Fibroblast of skin of scalp (primary cell): ENCODE measurements around the gene AGBL4.
A peak's percentile ranks its signal among the peaks of the same experiment; 100 is the strongest.

Experiments used
- DNase-seq: peaks from one replicate; pipeline ENCODE4 v3.0.0-alpha.2; 2013

Gene AGBL4

GRCh38 chr1:48939828-48940227 lies 1083.9 kb downstream of the AGBL4 start:
- no peak for DNase-seq

DNA sequence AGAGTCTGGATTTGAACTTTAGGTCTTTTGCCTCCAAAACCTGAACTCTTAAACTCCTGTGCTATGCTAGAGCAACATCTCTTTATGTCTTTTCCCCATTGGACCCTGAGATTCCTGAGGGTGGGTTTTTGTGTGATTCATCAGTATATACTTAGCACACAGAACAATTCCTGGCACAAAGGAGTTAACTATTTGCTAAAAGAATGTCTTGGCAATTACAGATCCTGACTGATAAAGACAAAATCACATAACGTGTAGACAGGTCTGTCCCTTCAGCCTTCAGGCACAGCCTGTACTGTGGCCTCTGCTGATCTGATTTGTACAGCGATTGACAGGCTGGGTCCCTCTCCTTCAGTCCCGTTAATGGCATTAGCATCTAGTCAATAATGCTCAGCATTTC lies 1084.7 kb downstream of the AGBL4 start:
- peak; percentile 55 for DNase-seq

DNA sequence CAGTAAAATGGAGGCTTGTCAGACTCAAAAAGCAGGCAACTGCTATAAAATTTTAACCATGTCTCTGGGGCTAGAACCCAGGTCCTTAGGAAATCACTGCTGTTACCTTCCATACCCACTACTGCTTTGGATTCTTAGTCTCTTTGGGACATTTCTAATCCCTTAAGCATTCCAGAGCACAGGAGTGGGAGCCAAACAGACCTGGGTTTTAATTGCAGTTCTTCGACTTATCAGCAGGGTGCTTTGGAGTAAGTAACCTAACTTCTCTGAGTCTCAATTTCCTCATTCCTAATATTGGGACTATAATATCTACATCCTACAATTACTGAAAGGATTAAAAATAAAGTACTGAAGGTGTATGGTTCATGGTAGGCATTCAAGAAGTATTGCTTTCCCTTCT lies 1086.0 kb downstream of the AGBL4 start:
- no peak for DNase-seq

DNA sequence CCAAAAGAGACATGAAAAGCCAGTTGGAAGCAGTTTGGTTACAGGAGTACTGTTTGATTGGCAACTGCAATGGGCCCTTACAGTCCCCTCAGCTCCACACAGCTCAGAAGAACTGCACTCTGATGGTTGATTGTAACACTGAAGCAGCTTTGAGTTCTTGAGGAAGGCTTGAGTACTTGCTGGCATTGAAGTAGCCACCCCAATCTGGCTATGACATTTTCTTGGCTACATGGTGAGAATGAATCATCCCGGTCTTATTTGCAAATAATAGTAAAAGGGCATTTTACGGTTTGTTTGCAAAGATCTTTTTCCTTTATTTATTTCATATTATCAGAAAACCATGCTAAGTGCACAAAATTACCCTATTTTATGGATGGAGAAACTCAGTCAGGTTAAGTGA lies 1087.3 kb downstream of the AGBL4 start:
- DNase-seq: no peak

DNA sequence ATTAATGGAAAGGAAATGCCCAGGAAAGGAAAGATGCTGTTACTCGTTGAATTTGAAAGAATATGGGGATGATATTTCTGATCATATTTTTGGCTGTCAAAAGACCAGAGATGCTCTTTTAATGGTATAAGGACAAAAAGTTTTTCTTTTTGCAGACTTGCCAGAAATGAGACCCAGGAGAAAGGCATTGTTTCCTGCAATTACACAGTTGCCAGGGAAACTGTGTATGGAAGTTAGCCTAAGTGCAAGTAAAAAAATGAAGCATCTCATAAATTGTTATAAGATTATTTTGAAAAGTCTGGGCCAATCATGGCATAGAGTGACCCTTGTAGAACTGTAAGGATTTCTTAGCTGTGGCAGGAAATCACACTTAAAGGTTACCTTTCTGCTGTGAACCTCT lies 1091.4 kb downstream of the AGBL4 start:
- DNase-seq: no peak

GRCh38 chr1:48931506-48932192 lies 1092.1 kb downstream of the AGBL4 start:
- peak; percentile 42 for DNase-seq

- DNase-seq: no peak
Measured at GRCh38 chr1:48930011-48930410, 1093.7 kb downstream of the AGBL4 start.

DNA sequence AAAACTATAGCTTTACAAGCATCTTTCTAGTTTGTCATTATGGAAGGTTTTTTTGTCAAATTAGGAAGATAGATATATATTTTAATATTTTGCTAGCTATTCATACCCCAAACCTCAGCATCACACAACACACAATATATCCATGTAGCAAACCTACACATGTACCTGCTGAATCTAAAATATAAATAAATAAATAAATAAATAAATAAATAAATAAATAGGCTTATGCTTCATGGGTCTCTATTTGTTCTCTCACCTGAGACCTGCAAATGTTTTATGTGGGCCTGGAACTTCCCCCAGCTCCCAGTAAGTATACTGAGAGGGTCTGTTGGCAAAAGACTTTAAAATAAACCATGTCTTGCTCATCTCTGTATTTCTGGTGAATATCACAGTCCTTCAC lies 1099.7 kb downstream of the AGBL4 start:
- DNase-seq: no peak

DNA sequence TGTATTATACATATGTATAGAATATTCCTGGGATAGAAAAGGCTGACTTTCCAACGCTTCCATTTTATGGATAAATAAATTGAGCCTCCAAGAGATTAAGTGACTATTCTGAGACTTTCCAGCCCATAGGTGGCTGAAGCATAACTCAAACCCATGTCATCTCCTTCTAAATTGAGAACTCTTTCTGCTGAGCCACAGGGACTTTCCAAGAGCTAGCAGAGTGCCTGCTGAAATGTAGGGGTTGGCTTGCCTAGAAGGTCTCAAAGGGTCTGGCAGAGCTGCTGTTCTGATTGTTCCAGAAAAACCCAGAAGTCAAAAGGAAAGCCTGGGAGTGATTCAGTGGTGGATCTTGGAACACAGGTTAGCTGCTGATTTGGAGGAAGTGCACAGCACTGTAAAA lies 1100.6 kb downstream of the AGBL4 start:
- no peak for DNase-seq

GRCh38 chr1:48920851-48921250 lies 1102.9 kb downstream of the AGBL4 start:
- DNase-seq: peak; percentile 18

- no peak for DNase-seq
Measured at GRCh38 chr1:48917901-48918603, 1105.7 kb downstream of the AGBL4 start.

GRCh38 chr1:48917070-48917454 lies 1106.7 kb downstream of the AGBL4 start:
- no peak for DNase-seq

- peak; percentile 87 for DNase-seq
Measured at GRCh38 chr1:48916130-48917069, 1107.4 kb downstream of the AGBL4 start.

DNA sequence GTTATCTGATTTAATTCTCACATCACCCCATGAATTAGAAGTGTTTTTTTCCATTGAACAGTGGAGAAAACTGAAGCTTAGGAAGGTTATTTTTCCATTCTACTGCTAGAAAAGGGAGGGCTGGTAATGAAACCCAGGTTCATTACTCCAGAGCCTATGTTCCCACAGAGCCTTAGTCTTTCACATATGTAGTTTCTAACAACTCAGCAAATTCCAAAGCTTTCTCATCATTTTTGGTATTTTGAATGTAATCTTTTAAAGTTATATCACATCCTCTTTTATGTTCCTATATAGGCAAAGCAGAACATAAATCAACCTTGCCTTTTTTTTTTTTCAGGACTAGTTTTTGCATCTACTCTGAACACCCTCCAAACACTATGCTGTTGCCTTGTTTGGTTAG lies 1115.1 kb downstream of the AGBL4 start:
- peak; percentile 51 for DNase-seq

DNA sequence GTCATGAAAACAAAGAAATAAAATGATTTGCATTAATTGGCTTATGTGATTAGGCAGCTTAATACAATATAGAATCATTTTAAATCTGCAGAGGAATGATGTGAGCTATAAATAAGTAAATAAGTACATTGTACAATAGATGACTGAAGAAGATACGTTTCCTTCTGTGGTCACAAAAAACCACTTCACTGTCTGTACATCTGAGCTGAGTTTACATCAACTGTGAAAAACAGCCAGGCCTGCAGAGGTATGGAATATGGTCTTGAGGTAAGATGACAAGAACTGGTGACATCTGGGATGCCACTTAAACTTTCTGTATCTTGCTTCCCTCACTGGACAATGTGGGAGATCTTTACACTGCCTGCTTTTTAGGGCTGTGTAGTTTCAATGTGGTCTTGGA lies 1117.0 kb downstream of the AGBL4 start:
- DNase-seq: no peak

GRCh38 chr1:48906164-48906563 lies 1117.6 kb downstream of the AGBL4 start:
- DNase-seq: no peak

DNA sequence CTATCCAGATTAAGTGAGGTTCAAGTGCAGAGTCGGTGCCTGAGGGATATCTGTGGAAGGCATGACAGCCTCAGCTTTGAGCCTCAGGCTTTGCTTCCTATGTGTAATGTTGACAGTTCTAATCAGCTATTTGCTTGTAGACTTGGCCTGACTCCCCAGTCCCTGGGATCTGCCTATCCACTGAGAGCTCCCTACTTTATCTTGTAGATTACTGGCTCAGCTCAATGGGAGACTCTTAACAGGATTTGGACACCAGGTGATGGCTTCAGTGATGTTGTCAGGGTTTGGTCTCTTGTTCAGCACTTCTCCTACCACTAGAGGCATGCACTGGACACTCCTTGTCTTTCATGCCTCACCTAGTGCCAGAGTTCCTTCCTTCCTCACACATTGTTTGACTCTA lies 1120.5 kb downstream of the AGBL4 start:
- no peak for DNase-seq

DNA sequence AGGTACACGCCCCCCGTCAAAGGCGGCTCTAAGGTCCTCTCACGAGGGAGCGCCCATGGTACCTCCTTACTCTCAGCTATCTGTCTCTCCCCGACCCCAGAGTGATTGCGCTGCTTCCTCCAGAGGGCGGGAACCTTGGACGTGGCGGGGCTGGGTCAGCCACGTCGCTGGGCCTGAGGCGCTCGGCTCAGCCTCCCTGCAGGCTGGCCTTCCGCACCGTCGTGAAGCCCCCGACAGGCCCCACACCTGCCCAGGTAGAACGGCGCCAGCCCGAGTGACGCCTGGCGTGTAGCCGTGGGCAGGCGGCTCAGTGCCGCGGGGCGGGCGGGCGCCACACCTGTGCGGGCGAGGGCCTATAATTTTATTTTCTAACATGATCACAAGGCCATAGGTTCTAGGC lies 1124.9 kb downstream of the AGBL4 start:
- no peak for DNase-seq

GRCh38 chr1:48889615-48890014 lies 1134.1 kb downstream of the AGBL4 start:
- DNase-seq: no peak

GRCh38 chr1:48889082-48889481 lies 1134.7 kb downstream of the AGBL4 start:
- no peak for DNase-seq

DNA sequence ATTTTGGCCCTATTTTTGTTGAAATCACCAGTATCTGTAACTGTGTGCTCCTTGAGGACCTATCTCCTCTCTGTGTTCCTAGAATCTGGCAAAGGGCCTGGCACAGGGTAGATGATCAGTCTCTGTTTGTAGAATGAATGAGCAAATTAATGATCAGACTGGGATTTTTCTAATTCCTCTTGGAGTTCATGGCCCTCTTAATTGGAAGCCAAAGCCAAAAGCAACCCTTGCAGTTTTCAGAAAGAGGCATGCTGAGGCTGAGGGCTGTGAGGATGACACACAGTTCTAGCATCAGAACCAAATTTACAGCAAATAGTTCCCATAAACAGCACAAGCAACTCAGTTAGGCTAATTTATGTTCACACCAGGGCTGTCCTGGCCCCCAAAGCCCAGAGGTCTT lies 1136.0 kb downstream of the AGBL4 start:
- no peak for DNase-seq

GRCh38 chr1:48882020-48882419 lies 1141.7 kb downstream of the AGBL4 start:
- DNase-seq: no peak

DNA sequence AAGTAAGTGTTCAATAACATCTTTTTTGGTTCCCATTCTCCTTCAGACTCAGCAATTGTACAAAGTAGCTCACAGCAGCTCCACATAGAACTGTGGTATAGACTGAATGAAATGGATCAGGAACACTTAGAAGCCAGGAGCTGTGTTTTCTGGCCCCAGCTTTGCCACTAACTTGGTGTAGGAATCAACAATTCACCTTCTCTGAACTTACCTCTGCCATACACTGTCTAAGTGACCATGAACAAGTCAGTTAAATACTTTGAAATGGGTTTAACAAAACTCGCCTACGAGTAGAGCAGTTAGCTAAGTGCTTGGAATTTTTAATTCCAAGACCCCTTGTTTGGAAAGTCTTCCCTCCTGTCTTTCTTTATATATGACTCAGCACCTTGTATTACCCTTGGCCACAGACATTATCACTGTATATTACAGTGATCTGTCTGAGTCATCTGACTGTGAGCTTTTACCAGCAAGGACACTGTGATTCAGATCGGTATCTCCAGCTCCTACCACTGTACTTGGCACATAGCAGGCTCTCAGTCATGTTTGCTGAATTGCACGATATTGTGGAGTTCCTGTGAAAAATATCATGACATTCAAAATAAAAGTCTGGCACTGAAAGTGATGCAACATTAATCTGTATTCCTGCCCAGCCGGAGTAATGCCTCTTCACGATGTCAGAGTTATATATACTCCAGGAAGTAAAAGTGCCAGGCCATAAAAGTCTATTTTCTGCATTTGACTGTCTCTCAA lies 1145.4 kb downstream of the AGBL4 start:
- peak; percentile 94 for DNase-seq
